ENCODE data around the gene SNX8. TPM values are rescaled to one million over a fixed set of nuclear protein-coding genes. Genes with fewer than 3 reads are reported as not detected.

SNX8 gene
- total and polyA plus RNA-seq, 2 of the 13 experiments (the other 11 are each of a cell fraction or from before 2014, with no cell fraction given): 20.6 to 45.2 TPM

DNA sequence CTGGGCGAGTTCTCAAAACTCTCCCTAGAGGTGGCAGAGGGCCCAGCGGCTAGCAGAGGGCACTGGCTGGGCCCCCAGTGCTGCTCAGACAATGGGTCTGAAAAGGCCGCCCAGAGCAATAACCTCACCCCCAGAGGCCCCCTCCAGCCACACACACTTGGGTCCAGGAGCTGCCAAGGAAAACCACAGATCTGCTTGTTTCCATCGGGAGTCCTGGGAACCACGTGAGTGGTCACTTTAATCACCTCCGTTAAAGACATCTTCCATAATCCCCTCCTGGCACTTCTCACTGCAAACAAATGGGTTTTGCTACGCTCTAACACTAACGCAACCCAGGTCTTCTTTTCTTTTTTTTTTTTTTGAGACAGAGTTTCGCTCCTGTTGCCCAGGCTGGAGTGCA is 42.2 kb downstream of the SNX8 start:
- H3K4me1 ChIP-seq (ENCODE audit: insufficient read depth, low read length): peaks cover 34% of the 10 kb centered on the region
- POLR2A ChIA-PET: no interaction called here
- no peak for FAIRE-seq
- no TSS peak for BruUV-seq (replicated peaks)
- H3K4me2 ChIP-seq (ENCODE audit: low read depth, low read length): no peak overlapping the region
- no peaks in the 10 kb centered on the region for H3K79me2 ChIP-seq (ENCODE audit: insufficient read depth, low read length)
- DNase-seq (ENCODE audit: low spot score): no peak
- H2AFZ ChIP-seq (ENCODE audit: low read length): no peak overlapping the region
- no peak overlapping the region for H3K27ac ChIP-seq (ENCODE audit: extremely low read length, insufficient read depth, low read length)
- H4K20me1 ChIP-seq (ENCODE audit: insufficient read depth, low read length): no peaks in the 10 kb centered on the region
- in situ Hi-C loops (cut with HindIII; ENCODE audit: extremely low pct_ligation_motif_present, low pct_unique_long_range_greater_than_20kb): no loop called here
- peaks cover 11 to 31% of the 10 kb centered on the region in 2 experiments; a peak in 4 of 5 replicates for H3K36me3 ChIP-seq (replicated peaks in 1 of 2; ENCODE audit: control insufficient read depth in 1 of 2, insufficient read depth in 2 of 2, low read length in 2 of 2)
- CTCF ChIA-PET (ENCODE audit: low intra/inter-chr PET ratio, low total read pairs): no interaction called here
- ATAC-seq: no peak
- H3K9ac ChIP-seq (ENCODE audit: insufficient read depth, low read depth, low read length): no peak overlapping the region
- intact Hi-C loops (cut with micrococcal nuclease; ENCODE audit: unreplicated experiment): no loop called here
- no peaks in the 10 kb centered on the region for H3K27me3 ChIP-seq (ENCODE audit: control insufficient read depth in 1 of 2, insufficient read depth in 2 of 2, low read length in 2 of 2)
- TF ChIP-seq ZNF777 (CRISPR knock-in tag; IDR thresholded peaks at IDR 0.05): no peak
- TF ChIP-seq ZFP62 (CRISPR knock-in tag; IDR thresholded peaks at IDR 0.05): no peak
- TF ChIP-seq, protein P1, sequence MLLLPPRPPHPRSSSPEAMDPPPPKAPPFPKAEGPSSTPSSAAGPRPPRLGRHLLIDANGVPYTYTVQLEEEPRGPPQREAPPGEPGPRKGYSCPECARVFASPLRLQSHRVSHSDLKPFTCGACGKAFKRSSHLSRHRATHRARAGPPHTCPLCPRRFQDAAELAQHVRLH (CRISPR knock-in tag; IDR thresholded peaks at IDR 0.05; ENCODE audit: borderline replicate concordance, low read depth): no peak
- no peak overlapping the region for H3K4me3 ChIP-seq (replicated peaks in 1 of 3; ENCODE audit: insufficient read depth in 1 of 3, low read depth in 2 of 3, low read length in 3 of 3)
- H3K9me3 ChIP-seq (ENCODE audit: low read length): no peaks in the 10 kb centered on the region
- WGBS (ENCODE audit: low lambda C conversion rate): 94% methylated on average over 7 of the region's 9 CpGs

DNA sequence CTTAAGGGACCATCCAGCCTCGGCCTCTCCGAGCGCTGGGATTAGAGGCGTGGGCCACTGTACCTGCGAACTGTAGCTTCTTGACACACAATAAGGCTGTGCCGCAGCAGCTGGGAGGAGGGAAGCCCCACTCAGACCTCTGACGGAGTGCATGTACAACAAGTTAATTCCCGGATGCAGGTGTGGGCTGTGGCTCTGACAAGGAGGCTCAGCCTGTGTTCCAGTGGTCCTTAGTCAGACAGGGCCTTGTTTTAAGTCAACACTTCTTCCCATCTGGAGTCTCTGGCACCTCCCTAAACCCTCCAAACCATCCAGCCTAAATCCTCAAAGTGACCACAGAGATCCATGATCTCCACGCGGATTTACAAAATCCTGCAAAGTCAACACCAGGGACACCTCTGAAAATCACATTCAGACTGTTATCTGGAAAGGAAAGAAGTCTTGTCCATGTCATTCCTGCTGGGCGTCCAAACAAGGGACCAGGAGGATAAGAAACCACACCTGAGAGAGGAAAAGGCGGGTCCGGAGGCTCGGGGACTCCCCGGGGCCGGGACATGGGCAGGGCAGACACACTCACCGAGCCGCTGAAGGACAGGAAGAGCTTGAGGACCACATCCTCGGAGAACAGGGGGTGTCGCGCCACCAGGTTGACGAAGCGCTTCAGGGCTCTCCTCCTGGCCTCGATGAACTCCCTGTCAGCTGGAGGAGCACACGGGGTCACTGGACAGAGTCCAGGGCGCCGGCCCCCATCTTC is 42.8 kb downstream of the SNX8 start:
- Histone ChIP-seq H2AFZ (ENCODE audit: low read length) (no peak overlapping the region), H3K27ac (ENCODE audit: extremely low read length, insufficient read depth, low read length) (no peak overlapping the region), H3K9me3 (ENCODE audit: low read length) (no peaks in the 10 kb centered on the region), H3K9ac (ENCODE audit: insufficient read depth, low read depth, low read length) (no peak overlapping the region), H3K27me3 (ENCODE audit: control insufficient read depth in 1 of 2, insufficient read depth in 2 of 2, low read length in 2 of 2) (no peaks in the 10 kb centered on the region), H3K79me2 (ENCODE audit: insufficient read depth, low read length) (no peaks in the 10 kb centered on the region), H3K4me3 (replicated peaks in 1 of 3; ENCODE audit: insufficient read depth in 1 of 3, low read depth in 2 of 3, low read length in 3 of 3) (no peak overlapping the region), H3K4me1 (ENCODE audit: insufficient read depth, low read length) (peaks cover 40% of the 10 kb centered on the region), H3K36me3 (replicated peaks in 1 of 2; ENCODE audit: control insufficient read depth in 1 of 2, insufficient read depth in 2 of 2, low read length in 2 of 2) (peaks cover 9 to 26% of the 10 kb centered on the region in 2 experiments; a peak in 4 of 5 replicates), H3K4me2 (ENCODE audit: low read depth, low read length) (no peak overlapping the region), H4K20me1 (ENCODE audit: insufficient read depth, low read length) (no peaks in the 10 kb centered on the region)
- FAIRE-seq: no peak
- intact Hi-C loops (cut with micrococcal nuclease; ENCODE audit: unreplicated experiment): no loop called here
- CTCF ChIA-PET (ENCODE audit: low intra/inter-chr PET ratio, low total read pairs): no interaction called here
- ATAC-seq: no peak
- BruUV-seq (replicated peaks): no TSS peak
- POLR2A ChIA-PET: no interaction called here
- TF ChIP-seq NFRKB (IDR thresholded peaks at IDR 0.05): no peak
- TF ChIP-seq ZBTB33 (CRISPR knock-in tag; IDR thresholded peaks at IDR 0.05): 0 out of 2 replicates have a peak, but pooled peaks have one; percentile 44
- 90% methylated on average over 21 of the region's 27 CpGs for WGBS (ENCODE audit: low lambda C conversion rate)
- in situ Hi-C loops (cut with HindIII; ENCODE audit: extremely low pct_ligation_motif_present, low pct_unique_long_range_greater_than_20kb): no loop called here
- no peak for DNase-seq (ENCODE audit: low spot score)

All from HepG2 (cell line).